Hepatocyte (in vitro differentiated cells): ENCODE results near the gene CDH4. TPM values are rescaled to one million over a fixed set of nuclear protein-coding genes. Genes with fewer than 3 reads are reported as not detected.

Experiments used
- DNase-seq: peaks from one replicate; pipeline ENCODE4 v3.0.0-alpha.2; 2016; ENCODE audit warnings: low spot score
- H2AFZ ChIP-seq: fragments of 200-600 bp; sonication (generic); 2 replicates; pipeline ENCODE4 v1.6.0; 2016; ENCODE audit warnings: antibody characterized with exemption, mild to moderate bottlenecking
- H3K27ac ChIP-seq: fragments of 200-600 bp; sonication (generic); 2 replicates; pipeline ENCODE4 v1.5.1; 2016; ENCODE audit warnings: mild to moderate bottlenecking
- H3K27me3 ChIP-seq: fragments of 200-600 bp; sonication (generic); 2 replicates; pipeline ENCODE4 v1.6.1; 2016
- H3K36me3 ChIP-seq: fragments of 200-600 bp; sonication (generic); replicated peaks from 2 replicates; pipeline ENCODE4 v1.5.1; 2016; ENCODE audit warnings: low read depth; ENCODE audit not compliant: insufficient read depth
- H3K4me1 ChIP-seq: fragments of 200-600 bp; sonication (generic); 2 replicates; pipeline ENCODE4 v1.5.1; 2016; ENCODE audit warnings: mild to moderate bottlenecking, moderate library complexity; ENCODE audit not compliant: insufficient read depth
- H3K4me2 ChIP-seq: fragments of 200-600 bp; sonication (generic); 2 replicates; pipeline ENCODE4 v1.6.0; 2016
- H3K4me3 ChIP-seq: fragments of 200-600 bp; sonication (generic); 2 replicates; pipeline ENCODE4 v1.5.1; 2016; ENCODE audit warnings: mild to moderate bottlenecking
- H3K79me2 ChIP-seq: fragments of 200-600 bp; sonication (generic); 2 replicates; pipeline ENCODE4 v1.6.0; 2017; ENCODE audit warnings: mild to moderate bottlenecking
- H3K9me2 ChIP-seq: fragments of 200-600 bp; sonication (generic); replicated peaks from 2 replicates; pipeline ENCODE4 v1.6.0; 2017; ENCODE audit warnings: mild to moderate bottlenecking; ENCODE audit not compliant: insufficient read depth
- H3K9me3 ChIP-seq: fragments of 200-600 bp; sonication (generic); 2 replicates; pipeline ENCODE4 v1.5.1; 2016; ENCODE audit warnings: low read depth, mild to moderate bottlenecking
- H4K20me1 ChIP-seq: fragments of 200-600 bp; sonication (generic); 2 replicates; pipeline ENCODE4 v1.6.0; 2016; ENCODE audit warnings: mild to moderate bottlenecking; ENCODE audit not compliant: insufficient read depth, poor library complexity, severe bottlenecking
- CTCF ChIP-seq: fragments of 200-600 bp; sonication (generic); IDR thresholded peaks from 2 replicates; pipeline ENCODE4 v1.5.1; 2016; ENCODE audit warnings: antibody characterized with exemption, mild to moderate bottlenecking; ENCODE audit not compliant: poor library complexity
- EZH2 ChIP-seq: fragments of 200-600 bp; sonication (generic); IDR thresholded peaks from 2 replicates; pipeline ENCODE4 v1.6.1; 2016; ENCODE audit warnings: antibody characterized with exemption, mild to moderate bottlenecking, borderline replicate concordance
- EZH2phosphoT487 ChIP-seq: fragments of 200-600 bp; sonication (generic); IDR thresholded peaks from one replicate; pipeline ENCODE4 v1.6.1; 2018; ENCODE audit warnings: antibody characterized with exemption, mild to moderate bottlenecking, low read depth, moderate library complexity; ENCODE audit not compliant: unreplicated experiment, severe bottlenecking
- WGBS: methylation state at CpG from one replicate; pipeline ENCODE4 v1.1.6; 2016; ENCODE audit warnings: low lambda C conversion rate; ENCODE audit errors: missing lambda C conversion rate; 5-methylcytosine and 5-hydroxymethylcytosine counted together
- polyA plus RNA-seq: library from polyadenylated mRNA; unstranded; fragments of >200 nt; fragmentation: Nextera tagmentation; extraction: Ambion mirVana; gene quantifications from 2 replicates; pipeline ENCODE4 v1.2.1, GENCODE V29; 2016
- total RNA-seq: library from RNA; depleted of rRNA; stranded (reverse); fragments of >200 nt; gene quantifications from 2 replicates; pipeline ENCODE4 v1.2.3, GENCODE V29; 2014

The CDH4 gene
- total and polyA plus RNA-seq, 2 experiments from 2014 or later, result 0.53 to 0.73 TPM

GRCh38 chr20:61819574-61819846 lies 567.4 kb downstream of the CDH4 start:
- no peaks in the 10 kb centered on the region for H3K4me1 ChIP-seq
- no peaks in the 10 kb centered on the region for H3K27me3 ChIP-seq
- H4K20me1 ChIP-seq, result no peaks in the 10 kb centered on the region
- H2AFZ ChIP-seq, result no peak overlapping the region
- WGBS, result 65% methylated on average over 3 of the region's 3 CpGs
- H3K4me3 ChIP-seq, result no peak overlapping the region
- H3K79me2 ChIP-seq, result no peaks in the 10 kb centered on the region
- TF ChIP-seq EZH2phosphoT487 (no peak), CTCF (no peak), EZH2 (no peak)
- DNase-seq, result no peak
- no peaks in the 10 kb centered on the region for H3K9me2 ChIP-seq
- no peaks in the 10 kb centered on the region for H3K9me3 ChIP-seq
- H3K4me2 ChIP-seq, result no peak overlapping the region
- no peak overlapping the region for H3K27ac ChIP-seq
- no peaks in the 10 kb centered on the region for H3K36me3 ChIP-seq

GRCh38 chr20:61819921-61820825 lies 568.1 kb downstream of the CDH4 start:
- no peak overlapping the region for H3K4me3 ChIP-seq
- WGBS, result 93% methylated on average over 27 of the region's 27 CpGs
- no peak overlapping the region for H3K4me2 ChIP-seq
- no peaks in the 10 kb centered on the region for H3K27me3 ChIP-seq
- H3K4me1 ChIP-seq, result no peaks in the 10 kb centered on the region
- H3K27ac ChIP-seq, result no peak overlapping the region
- H3K9me3 ChIP-seq, result no peaks in the 10 kb centered on the region
- no peaks in the 10 kb centered on the region for H3K36me3 ChIP-seq
- TF ChIP-seq CTCF (no peak), EZH2phosphoT487 (no peak), EZH2 (no peak)
- DNase-seq, result no peak
- no peaks in the 10 kb centered on the region for H3K79me2 ChIP-seq
- no peaks in the 10 kb centered on the region for H4K20me1 ChIP-seq
- no peaks in the 10 kb centered on the region for H3K9me2 ChIP-seq
- H2AFZ ChIP-seq, result no peak overlapping the region

- no peaks in the 10 kb centered on the region for H4K20me1 ChIP-seq
- H3K27me3 ChIP-seq, result no peaks in the 10 kb centered on the region
- no peaks in the 10 kb centered on the region for H3K4me1 ChIP-seq
- no peaks in the 10 kb centered on the region for H3K36me3 ChIP-seq
- no peaks in the 10 kb centered on the region for H3K9me3 ChIP-seq
- no peak overlapping the region for H3K4me3 ChIP-seq
- no peak overlapping the region for H3K27ac ChIP-seq
- DNase-seq, result no peak
- H3K79me2 ChIP-seq, result no peaks in the 10 kb centered on the region
- 74% methylated on average over 5 of the region's 5 CpGs for WGBS
- no peak for TF ChIP-seq EZH2phosphoT487
- TF ChIP-seq CTCF, result no peak
- TF ChIP-seq EZH2, result no peak
- no peak overlapping the region for H2AFZ ChIP-seq
- no peak overlapping the region for H3K4me2 ChIP-seq
- no peaks in the 10 kb centered on the region for H3K9me2 ChIP-seq
These were observed 569.7 kb downstream of the CDH4 start for GRCh38 chr20:61821735-61822134.
